Measurements from ENCODE around the gene SCT.

Gene SCT

DNA sequence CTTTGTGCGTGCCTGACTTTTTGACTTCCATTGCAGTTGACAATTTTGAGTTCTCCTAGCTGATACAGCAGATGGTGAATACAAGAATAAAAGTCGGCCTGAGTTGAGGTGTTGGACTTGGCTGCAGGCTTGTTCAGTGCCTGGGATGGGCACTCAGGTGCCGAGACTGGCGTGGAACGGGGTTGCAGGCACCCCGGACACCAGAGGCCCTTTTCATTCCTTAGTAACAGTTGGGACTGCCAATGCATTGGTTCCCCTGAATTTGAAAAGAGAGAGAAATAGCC lies 49.4 kb downstream of the SCT start:
- TF ChIP-seq, protein P1, sequence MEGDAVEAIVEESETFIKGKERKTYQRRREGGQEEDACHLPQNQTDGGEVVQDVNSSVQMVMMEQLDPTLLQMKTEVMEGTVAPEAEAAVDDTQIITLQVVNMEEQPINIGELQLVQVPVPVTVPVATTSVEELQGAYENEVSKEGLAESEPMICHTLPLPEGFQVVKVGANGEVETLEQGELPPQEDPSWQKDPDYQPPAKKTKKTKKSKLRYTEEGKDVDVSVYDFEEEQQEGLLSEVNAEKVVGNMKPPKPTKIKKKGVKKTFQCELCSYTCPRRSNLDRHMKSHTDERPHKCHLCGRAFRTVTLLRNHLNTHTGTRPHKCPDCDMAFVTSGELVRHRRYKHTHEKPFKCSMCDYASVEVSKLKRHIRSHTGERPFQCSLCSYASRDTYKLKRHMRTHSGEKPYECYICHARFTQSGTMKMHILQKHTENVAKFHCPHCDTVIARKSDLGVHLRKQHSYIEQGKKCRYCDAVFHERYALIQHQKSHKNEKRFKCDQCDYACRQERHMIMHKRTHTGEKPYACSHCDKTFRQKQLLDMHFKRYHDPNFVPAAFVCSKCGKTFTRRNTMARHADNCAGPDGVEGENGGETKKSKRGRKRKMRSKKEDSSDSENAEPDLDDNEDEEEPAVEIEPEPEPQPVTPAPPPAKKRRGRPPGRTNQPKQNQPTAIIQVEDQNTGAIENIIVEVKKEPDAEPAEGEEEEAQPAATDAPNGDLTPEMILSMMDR (IDR thresholded peaks at IDR 0.05; ENCODE audit: control insufficient read depth, insufficient read depth, low read depth, low read length, missing control alignments) = no peak
- peak overlapping the region; percentile 96 for H3K4me3 ChIP-seq (ENCODE audit: control insufficient read depth, low read depth, low read length)
- DNase-seq (ENCODE audit: low read depth) = no peak

DNA sequence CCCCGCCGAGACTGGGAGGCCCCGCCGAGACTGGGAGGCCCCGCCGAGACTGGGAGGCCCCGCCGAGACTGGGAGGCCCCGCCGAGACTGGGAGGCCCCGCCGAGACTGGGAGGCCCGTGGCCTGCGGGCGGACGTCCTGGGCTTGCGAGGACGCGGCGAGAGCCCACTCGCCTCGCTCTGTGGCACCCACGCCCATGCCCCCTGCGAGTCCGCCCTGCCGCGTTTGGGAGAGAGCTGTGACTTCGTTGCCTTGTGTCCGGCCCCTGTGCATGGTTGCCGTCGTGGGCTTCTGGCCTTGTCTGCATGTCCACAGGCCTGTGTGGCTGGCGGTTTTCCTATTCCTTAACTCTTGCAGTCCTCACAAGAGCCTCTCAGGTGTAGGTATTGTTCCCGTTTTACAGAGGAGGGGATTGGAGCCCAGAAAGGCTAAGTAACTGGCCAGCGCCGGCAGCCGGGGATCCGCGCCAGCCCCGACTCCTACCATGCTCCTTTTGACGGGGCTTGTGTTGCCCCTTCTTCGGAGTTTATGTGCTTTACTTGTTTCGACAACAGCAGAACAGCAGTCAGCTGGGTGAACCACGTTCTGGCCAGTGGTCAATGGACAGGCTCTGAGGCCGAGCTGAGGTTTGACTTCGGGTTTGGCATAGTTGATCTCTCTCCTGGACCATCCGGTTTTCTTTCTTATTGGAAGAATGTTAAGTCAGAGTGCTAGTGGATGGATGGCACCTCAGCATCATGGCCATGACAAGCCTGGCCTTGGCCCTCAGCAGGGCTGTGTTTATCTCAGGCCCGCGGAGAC lies 50.0 kb downstream of the SCT start:
- peak overlapping the region; percentile 96 for H3K4me3 ChIP-seq (ENCODE audit: control insufficient read depth, low read depth, low read length)
- TF ChIP-seq, protein P1 (IDR thresholded peaks at IDR 0.05; ENCODE audit: control insufficient read depth, insufficient read depth, low read depth, low read length, missing control alignments) = no peak
- no peak for DNase-seq (ENCODE audit: low read depth)
